ENCODE data around the gene ANAPC5.

Gene ANAPC5

GRCh38 chr12:121373755-121374154 lies 21.5 kb upstream of the ANAPC5 start:
- intact Hi-C loops (cut with DNase I; ENCODE audit: low total_unique reads), result no loop called here
- no peaks in the 10 kb centered on the region for H3K4me1 ChIP-seq
- DNase-seq, result no peak
- no peak overlapping the region for H3K27ac ChIP-seq
- H3K27me3 ChIP-seq, result no peaks in the 10 kb centered on the region
- H3K9me3 ChIP-seq, result no peaks in the 10 kb centered on the region
- H3K4me3 ChIP-seq, result no peak overlapping the region
- H3K36me3 ChIP-seq, result no peaks in the 10 kb centered on the region
- TF ChIP-seq CTCF (IDR thresholded peaks at IDR 0.05), result no peak

GRCh38 chr12:121371404-121371803 lies 19.2 kb upstream of the ANAPC5 start:
- H3K4me1 ChIP-seq, result no peaks in the 10 kb centered on the region
- DNase-seq, result no peak

GRCh38 chr12:121366063-121366459 lies 13.8 kb upstream of the ANAPC5 start:
- no peaks in the 10 kb centered on the region for H3K36me3 ChIP-seq
- peaks cover 0 to 6% of the 10 kb centered on the region in 2 donors for H3K27me3 ChIP-seq
- H3K9me3 ChIP-seq, result no peaks in the 10 kb centered on the region
- no peaks in the 10 kb centered on the region for H3K4me1 ChIP-seq
- no peak for TF ChIP-seq CTCF (IDR thresholded peaks at IDR 0.05)
- no peak overlapping the region for H3K27ac ChIP-seq
- DNase-seq, result no peak
- H3K4me3 ChIP-seq, result no peak overlapping the region
- intact Hi-C loops (cut with DNase I; ENCODE audit: low total_unique reads), result no loop called here

More at GRCh38 chr12:121371404-121371803, 19.2 kb upstream of the ANAPC5 start:
- no peaks in the 10 kb centered on the region for H3K36me3 ChIP-seq
- no peaks in the 10 kb centered on the region for H3K27me3 ChIP-seq
- no peaks in the 10 kb centered on the region for H3K9me3 ChIP-seq
- intact Hi-C loops (cut with DNase I; ENCODE audit: low total_unique reads), result no loop called here
- H3K4me3 ChIP-seq, result no peak overlapping the region
- no peak for TF ChIP-seq CTCF (IDR thresholded peaks at IDR 0.05)
- no peak overlapping the region for H3K27ac ChIP-seq

- Histone ChIP-seq H3K27me3 (peaks cover 0 to 6% of the 10 kb centered on the region in 2 donors), H3K9me3 (no peaks in the 10 kb centered on the region), H3K4me3 (no peak overlapping the region), H3K27ac (no peak overlapping the region), H3K4me1 (peaks cover 0 to 1% (median 0%) of the 10 kb centered on the region in 4 donors), H3K36me3 (no peaks in the 10 kb centered on the region)
- no peak for DNase-seq
- intact Hi-C loops (cut with DNase I; ENCODE audit: low total_unique reads), result no loop called here
- no peak for TF ChIP-seq CTCF (IDR thresholded peaks at IDR 0.05)
Observed at GRCh38 chr12:121365416-121366062, 13.3 kb upstream of the ANAPC5 start.

- TF ChIP-seq CTCF (IDR thresholded peaks at IDR 0.05), result no peak
- no peak overlapping the region for H3K27ac ChIP-seq
- no peak for DNase-seq
- H3K9me3 ChIP-seq, result no peaks in the 10 kb centered on the region
- H3K4me3 ChIP-seq, result no peak overlapping the region
- H3K27me3 ChIP-seq, result peaks cover 0 to 6% of the 10 kb centered on the region in 2 donors
- no peaks in the 10 kb centered on the region for H3K36me3 ChIP-seq
- peaks cover 0 to 4% (median 0%) of the 10 kb centered on the region in 4 donors for H3K4me1 ChIP-seq
- intact Hi-C loops (cut with DNase I; ENCODE audit: low total_unique reads), result no loop called here
Observed at GRCh38 chr12:121364683-121365121, 12.5 kb upstream of the ANAPC5 start.

All from tibial artery (tissue), 4 donors.